HG02870 (cell line): ENCODE measurements around the gene E2F8.
A peak's percentile ranks its signal among the peaks of the same experiment; 100 is the strongest.

ENCODE experiments used
- ATAC-seq: cut with Tn5 transposase; IDR thresholded peaks from one replicate; pipeline ENCODE4 v1.9.1; 2021; ENCODE audit warnings: mild to moderate bottlenecking, moderate library complexity; ENCODE audit not compliant: unreplicated experiment

The E2F8 gene

GRCh38 chr11:19252394-19253152 lies 11.8 kb upstream of the E2F8 start:
- no peak for ATAC-seq

GRCh38 chr11:19251577-19251976 lies 10.8 kb upstream of the E2F8 start:
- ATAC-seq, result no peak

GRCh38 chr11:19246816-19247215 lies 6.1 kb upstream of the E2F8 start:
- ATAC-seq, result no peak

- no peak for ATAC-seq
Measured at GRCh38 chr11:19245351-19245750, 4.6 kb upstream of the E2F8 start.

- no peak for ATAC-seq
Measured at GRCh38 chr11:19244621-19245020, 3.9 kb upstream of the E2F8 start.

- ATAC-seq, result no peak
Measured at GRCh38 chr11:19244084-19244483, 3.3 kb upstream of the E2F8 start.

GRCh38 chr11:19243613-19244012 lies 2.9 kb upstream of the E2F8 start:
- no peak for ATAC-seq

GRCh38 chr11:19243143-19243542 lies 2.4 kb upstream of the E2F8 start:
- ATAC-seq, result no peak

- no peak for ATAC-seq
Measured at GRCh38 chr11:19242179-19242932, 1.6 kb upstream of the E2F8 start.

- ATAC-seq, result peak; percentile 20
Measured at GRCh38 chr11:19241260-19242178, 774 bp upstream of the E2F8 start.

GRCh38 chr11:19239039-19239438 lies 1.7 kb downstream of the E2F8 start:
- no peak for ATAC-seq

GRCh38 chr11:19237813-19238212 lies 2.9 kb downstream of the E2F8 start:
- ATAC-seq, result no peak

GRCh38 chr11:19237381-19237780 lies 3.4 kb downstream of the E2F8 start:
- no peak for ATAC-seq

- no peak for ATAC-seq
Measured at GRCh38 chr11:19234231-19234817, 6.4 kb downstream of the E2F8 start.

GRCh38 chr11:19232910-19233503 lies 7.7 kb downstream of the E2F8 start:
- ATAC-seq, result no peak

- ATAC-seq, result no peak
Measured at GRCh38 chr11:19229671-19230070, 11.1 kb downstream of the E2F8 start.

GRCh38 chr11:19228968-19229367 lies 11.8 kb downstream of the E2F8 start:
- no peak for ATAC-seq

GRCh38 chr11:19226378-19227195 lies 14.2 kb downstream of the E2F8 start:
- ATAC-seq, result no peak

GRCh38 chr11:19225581-19225980 lies 15.2 kb downstream of the E2F8 start:
- ATAC-seq, result no peak

GRCh38 chr11:19225123-19225522 lies 15.6 kb downstream of the E2F8 start:
- ATAC-seq, result no peak
